Measurements from ENCODE around the gene DDX47. TPM values are rescaled to one million over a fixed set of nuclear protein-coding genes. Genes with fewer than 3 reads are reported as not detected.

DDX47 gene
- total RNA-seq, 2 experiments from 2014 or later, result 45.1 to 59.1 TPM

- Histone ChIP-seq H4K20me1 (ENCODE audit: insufficient read depth, low read length) (no peaks in the 10 kb centered on the region), H3K36me3 (ENCODE audit: insufficient read depth, low read length) (no peaks in the 10 kb centered on the region), H2AFZ (ENCODE audit: low read length) (no peak overlapping the region), H3K9me3 (ENCODE audit: low read length) (no peaks in the 10 kb centered on the region), H3K27ac (ENCODE audit: low read depth, low read length, poor library complexity, severe bottlenecking) (no peak overlapping the region), H3K4me3 (ENCODE audit: low read depth, low read length, poor library complexity, severe bottlenecking) (no peak overlapping the region), H3K79me2 (ENCODE audit: insufficient read depth, low read depth, low read length) (no peaks in the 10 kb centered on the region), H3K4me1 (ENCODE audit: insufficient read depth, low read length, poor library complexity, severe bottlenecking) (peaks cover 2% of the 10 kb centered on the region), H3K4me2 (ENCODE audit: low read length) (no peak overlapping the region), H3K9me2 (ENCODE audit: insufficient read depth, low read length) (no peaks in the 10 kb centered on the region)
- TF ChIP-seq EZH2phosphoT487 (IDR thresholded peaks at IDR 0.05; ENCODE audit: borderline replicate concordance, low read depth, low read length) (no peak), CTCF (conservative IDR thresholded peaks at IDR 0.05; ENCODE audit: low read length) (no peak)
- ChIA-PET POLR2A (no interaction called here), CTCF (ENCODE audit: unreplicated experiment) (no interaction called here)
- intact Hi-C loops (cut with micrococcal nuclease; ENCODE audit: unreplicated experiment), result no loop called here
- DNase-seq (ENCODE audit: low spot score), result no peak
- no TSS peak for BruUV-seq (replicated peaks)
Measured at GRCh38 chr12:12870465-12870864, 57.3 kb downstream of the DDX47 start.

DNA sequence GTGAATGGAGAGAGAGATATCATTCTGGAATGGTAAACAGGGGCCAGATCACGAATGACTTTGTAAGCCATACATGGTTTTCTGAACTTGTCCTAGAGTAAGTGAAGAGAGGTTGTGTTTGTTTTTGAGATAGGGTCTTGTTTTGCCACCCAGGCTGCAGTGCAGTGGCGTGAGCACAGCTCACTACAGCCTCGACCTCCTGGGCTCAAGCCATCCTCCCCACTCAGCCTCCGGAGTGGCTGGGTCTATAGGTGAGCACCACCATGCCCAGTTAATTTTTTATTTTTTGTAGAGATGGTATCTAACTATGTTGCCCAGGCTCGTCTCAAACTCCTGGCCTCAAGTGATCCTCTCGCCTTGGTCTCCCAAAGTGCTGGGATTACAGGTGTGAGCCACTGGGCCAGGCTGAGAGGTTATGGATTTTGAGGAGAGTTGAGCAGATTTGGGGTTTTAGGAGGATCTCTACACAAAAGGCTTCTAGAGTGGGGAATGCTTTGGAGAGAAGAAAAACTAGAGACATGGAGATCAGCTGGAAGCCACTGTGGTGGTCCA is 58.5 kb downstream of the DDX47 start:
- H3K36me3 ChIP-seq (ENCODE audit: insufficient read depth, low read length), result no peaks in the 10 kb centered on the region
- no peak overlapping the region for H2AFZ ChIP-seq (ENCODE audit: low read length)
- H3K4me1 ChIP-seq (ENCODE audit: insufficient read depth, low read length, poor library complexity, severe bottlenecking), result peaks cover 2% of the 10 kb centered on the region
- no TSS peak for BruUV-seq (replicated peaks)
- H4K20me1 ChIP-seq (ENCODE audit: insufficient read depth, low read length), result no peaks in the 10 kb centered on the region
- CTCF ChIA-PET (ENCODE audit: unreplicated experiment), result no interaction called here
- no peak overlapping the region for H3K4me2 ChIP-seq (ENCODE audit: low read length)
- H3K79me2 ChIP-seq (ENCODE audit: insufficient read depth, low read depth, low read length), result no peaks in the 10 kb centered on the region
- no peaks in the 10 kb centered on the region for H3K9me3 ChIP-seq (ENCODE audit: low read length)
- TF ChIP-seq CTCF (conservative IDR thresholded peaks at IDR 0.05; ENCODE audit: low read length), result no peak
- no peak for TF ChIP-seq EZH2phosphoT487 (IDR thresholded peaks at IDR 0.05; ENCODE audit: borderline replicate concordance, low read depth, low read length)
- H3K27ac ChIP-seq (ENCODE audit: low read depth, low read length, poor library complexity, severe bottlenecking), result no peak overlapping the region
- no peak for DNase-seq (ENCODE audit: low spot score)
- H3K4me3 ChIP-seq (ENCODE audit: low read depth, low read length, poor library complexity, severe bottlenecking), result no peak overlapping the region
- intact Hi-C loops (cut with micrococcal nuclease; ENCODE audit: unreplicated experiment), result no loop called here
- POLR2A ChIA-PET, result interaction anchor here (0.7 kb wide), 1 partner anchor 14 kb away, joined by 3 read pairs; no protein-coding TSS in a partner anchor
- no peaks in the 10 kb centered on the region for H3K9me2 ChIP-seq (ENCODE audit: insufficient read depth, low read length)

- intact Hi-C loops (cut with micrococcal nuclease; ENCODE audit: unreplicated experiment), result no loop called here
- BruUV-seq (replicated peaks), result no TSS peak
- H4K20me1 ChIP-seq (ENCODE audit: insufficient read depth, low read length), result no peaks in the 10 kb centered on the region
Measured at GRCh38 chr12:12872139-12872933, 59.2 kb downstream of the DDX47 start.

More at GRCh38 chr12:12872139-12872933, 59.2 kb downstream of the DDX47 start:
- POLR2A ChIA-PET, result interaction anchor here (0.5 kb wide), 1 partner anchor 22 kb away, joined by 6 read pairs; no protein-coding TSS in a partner anchor
- Histone ChIP-seq H3K4me1 (ENCODE audit: insufficient read depth, low read length, poor library complexity, severe bottlenecking) (peaks cover 2% of the 10 kb centered on the region), H3K79me2 (ENCODE audit: insufficient read depth, low read depth, low read length) (no peaks in the 10 kb centered on the region), H3K9me2 (ENCODE audit: insufficient read depth, low read length) (no peaks in the 10 kb centered on the region), H2AFZ (ENCODE audit: low read length) (no peak overlapping the region), H3K36me3 (ENCODE audit: insufficient read depth, low read length) (no peaks in the 10 kb centered on the region), H3K4me2 (ENCODE audit: low read length) (no peak overlapping the region), H3K27ac (ENCODE audit: low read depth, low read length, poor library complexity, severe bottlenecking) (no peak overlapping the region), H3K9me3 (ENCODE audit: low read length) (no peaks in the 10 kb centered on the region), H3K4me3 (ENCODE audit: low read depth, low read length, poor library complexity, severe bottlenecking) (no peak overlapping the region)
- CTCF ChIA-PET (ENCODE audit: unreplicated experiment), result no interaction called here
- TF ChIP-seq CTCF (conservative IDR thresholded peaks at IDR 0.05; ENCODE audit: low read length), result no peak
- TF ChIP-seq EZH2phosphoT487 (IDR thresholded peaks at IDR 0.05; ENCODE audit: borderline replicate concordance, low read depth, low read length), result no peak
- no peak for DNase-seq (ENCODE audit: low spot score)

Data from OCI-LY7 (cell line).